ENCODE results near the gene DLST. TPM values are rescaled to one million over a fixed set of nuclear protein-coding genes. Genes with fewer than 3 reads are reported as not detected.
A peak's percentile ranks its signal among the peaks of the same experiment; 100 is the strongest.

Gene DLST
- total RNA-seq, 1 experiment from 2014 or later = 63.0 TPM

GRCh38 chr14:74859757-74860552 is 21.8 kb upstream of the DLST start:
- DNase-seq (ENCODE audit: extremely low read depth, low read depth) = no peak

- DNase-seq (ENCODE audit: extremely low read depth, low read depth) = peak; percentile 85
These were observed 20.6 kb upstream of the DLST start for GRCh38 chr14:74860899-74861733.

DNA sequence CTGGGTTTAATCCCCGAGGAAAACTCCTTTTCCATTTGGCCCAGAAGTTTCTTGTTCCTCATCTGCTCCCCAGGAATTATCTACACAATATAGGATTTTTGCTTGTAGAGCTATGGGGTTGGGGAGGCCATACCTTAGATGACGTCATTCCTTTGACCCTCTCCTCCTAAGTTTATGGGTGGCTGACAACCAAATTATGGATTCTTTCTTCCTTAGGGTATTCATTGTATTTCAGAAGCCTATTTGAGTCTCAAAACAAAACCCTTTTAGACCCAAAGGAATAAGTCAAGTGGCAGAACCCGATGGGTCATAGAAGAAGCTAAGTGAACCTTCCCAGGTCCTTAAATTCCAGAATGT is 20.0 kb upstream of the DLST start:
- no peak for DNase-seq (ENCODE audit: extremely low read depth, low read depth)

GRCh38 chr14:74863274-74863673 is 18.4 kb upstream of the DLST start:
- DNase-seq (ENCODE audit: extremely low read depth, low read depth) = no peak

- DNase-seq (ENCODE audit: extremely low read depth, low read depth) = no peak
These were observed 17.5 kb upstream of the DLST start for GRCh38 chr14:74864198-74864597.

- DNase-seq (ENCODE audit: extremely low read depth, low read depth) = no peak
These were observed 16.6 kb upstream of the DLST start for GRCh38 chr14:74865156-74865555.

DNA sequence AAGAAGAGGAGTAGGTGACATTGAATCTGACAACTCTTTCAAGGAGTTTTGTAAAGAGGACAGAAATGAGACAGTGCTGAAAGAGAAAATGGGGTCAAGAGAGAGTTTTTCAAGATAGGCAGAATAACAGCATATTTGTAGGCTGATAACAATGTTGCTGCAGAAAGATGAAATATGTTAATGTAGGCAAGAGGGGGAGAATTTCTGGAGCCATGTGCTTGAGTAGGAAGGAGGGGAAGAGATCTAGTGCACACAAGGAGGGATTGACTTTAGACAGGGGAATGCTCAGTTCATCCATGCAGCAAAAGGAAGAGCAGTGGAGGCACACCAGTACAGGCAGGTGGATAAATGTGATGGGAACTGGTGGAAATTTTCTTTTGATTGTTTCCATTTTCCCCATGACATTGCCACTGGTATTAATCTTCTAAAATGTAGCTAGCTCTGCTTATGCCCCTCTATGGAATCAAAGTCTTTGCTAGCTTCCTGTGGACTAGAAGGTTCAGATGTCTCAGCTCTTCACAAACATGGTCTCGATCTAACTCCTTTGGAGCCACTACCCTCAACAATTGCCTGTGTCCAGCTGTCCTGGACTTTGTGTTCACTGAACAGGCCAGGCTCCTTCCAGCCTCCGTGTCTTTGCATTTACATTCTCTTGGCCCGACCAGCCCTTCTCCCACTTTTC is 14.9 kb upstream of the DLST start:
- DNase-seq (ENCODE audit: extremely low read depth, low read depth) = no peak

- no peak for DNase-seq (ENCODE audit: extremely low read depth, low read depth)
These were observed 14.0 kb upstream of the DLST start for GRCh38 chr14:74867673-74868072.

GRCh38 chr14:74868739-74869138 is 13.0 kb upstream of the DLST start:
- no peak for DNase-seq (ENCODE audit: extremely low read depth, low read depth)

DNA sequence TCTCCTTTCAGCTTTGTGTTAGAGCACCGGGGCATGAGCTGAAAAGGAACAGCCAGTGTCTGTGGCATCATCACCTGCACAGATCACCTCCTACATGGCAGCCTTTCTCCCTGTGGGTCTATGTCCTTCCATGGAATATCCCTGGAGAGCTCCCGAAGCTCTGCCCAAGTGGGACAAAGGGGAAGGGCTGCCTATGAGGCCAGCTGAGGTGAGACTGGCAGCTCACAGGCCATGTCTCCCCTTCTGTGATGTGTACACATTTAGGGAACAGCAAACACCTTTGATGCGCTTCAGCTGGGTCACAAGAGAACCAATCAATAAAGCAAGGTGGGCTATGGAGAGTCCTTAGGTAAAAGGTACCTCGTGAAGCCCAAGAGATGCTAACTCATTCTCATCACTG is 9.9 kb upstream of the DLST start:
- DNase-seq (ENCODE audit: extremely low read depth, low read depth) = no peak

GRCh38 chr14:74875204-74875603 is 6.5 kb upstream of the DLST start:
- DNase-seq (ENCODE audit: extremely low read depth, low read depth) = no peak

DNA sequence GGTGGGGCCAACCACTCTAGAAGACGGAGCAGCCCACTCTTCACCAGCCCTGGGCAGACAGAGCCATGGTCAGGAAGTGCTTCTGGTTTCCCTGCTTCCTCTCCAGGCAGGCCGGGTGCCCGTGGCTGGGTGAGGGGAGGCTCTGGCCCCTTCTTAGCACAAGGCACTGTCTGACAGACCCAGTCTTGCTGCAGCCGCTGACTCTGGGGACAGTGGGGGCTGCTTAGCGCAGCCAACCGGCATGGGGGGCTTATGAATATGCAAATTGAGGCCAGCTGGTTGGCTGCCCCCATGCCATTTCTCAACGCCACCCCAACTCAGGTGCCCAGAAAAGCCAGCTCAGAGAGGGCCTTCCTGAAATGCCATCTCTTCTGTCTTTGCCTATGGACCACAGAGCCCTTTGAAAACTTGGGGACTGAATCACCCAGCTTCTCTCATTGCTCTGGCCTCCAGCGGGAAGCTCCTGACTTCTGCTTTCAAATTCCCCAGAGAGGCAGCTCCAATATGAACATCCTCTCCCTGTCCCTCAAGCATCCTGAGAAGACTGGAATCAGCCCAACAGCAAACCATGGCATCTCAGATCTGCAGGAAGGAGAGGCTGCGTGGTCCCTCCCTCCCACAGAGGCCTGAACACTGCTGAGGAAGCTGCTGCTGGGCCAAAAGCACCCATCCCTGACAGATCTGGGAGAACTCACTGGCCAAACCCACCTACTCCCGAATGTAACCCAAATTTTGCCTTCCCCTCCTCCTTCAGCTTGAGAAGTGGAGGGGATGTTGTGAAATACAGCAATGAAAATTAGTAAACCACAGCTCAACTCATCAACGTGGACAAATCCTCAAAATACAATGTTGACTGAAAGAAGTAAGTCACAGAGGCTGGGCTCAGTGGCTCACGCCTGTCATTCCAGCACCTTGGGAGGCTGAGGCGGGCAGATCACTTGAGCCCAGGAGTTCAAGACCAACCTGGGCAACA is 5.5 kb upstream of the DLST start, which contains the start of gene PROX2:
Gene PROX2 (minus strand): TSS at position 205 of the 973 bp plus-strand sequence. CDS start 12,311 bp downstream, outside the sequence.
- DNase-seq (ENCODE audit: extremely low read depth, low read depth) = no peak

DNA sequence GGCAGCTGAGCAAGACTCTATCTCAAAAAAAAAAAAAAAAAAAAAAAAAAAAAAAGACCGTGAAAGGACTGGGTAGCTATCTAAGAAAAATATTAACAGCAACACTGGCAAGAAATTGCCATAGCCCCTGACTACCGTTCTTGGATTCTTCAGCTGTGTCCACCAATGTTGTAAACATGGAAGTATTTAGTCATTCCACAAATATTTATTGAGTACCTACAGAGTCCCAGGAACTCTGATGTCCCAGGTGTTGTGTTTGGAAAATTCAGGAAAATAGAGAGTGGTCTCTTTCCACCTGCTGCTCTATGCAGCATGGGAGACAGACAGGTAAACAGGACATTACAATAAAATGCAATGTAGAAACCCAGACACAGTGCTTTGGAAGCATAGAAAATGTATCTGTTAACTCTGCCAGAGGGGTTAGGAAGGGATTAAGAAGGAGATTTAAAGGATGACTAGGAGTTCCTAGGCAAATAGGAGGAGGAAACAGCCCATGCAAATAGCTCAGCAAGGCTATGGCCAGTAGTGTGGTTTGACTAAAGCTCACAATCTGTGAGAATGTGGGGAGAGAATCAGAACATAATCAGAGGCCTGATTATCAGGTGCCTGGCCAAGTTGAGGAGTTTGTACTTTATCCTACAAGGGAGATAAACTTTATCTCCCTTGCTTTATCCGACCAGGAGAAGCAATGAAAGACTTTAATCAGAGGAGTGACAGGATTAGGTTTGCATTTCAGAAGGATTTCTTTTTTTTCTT is 2.1 kb upstream of the DLST start:
- DNase-seq (ENCODE audit: extremely low read depth, low read depth) = no peak

- DNase-seq (ENCODE audit: extremely low read depth, low read depth) = no peak
These were observed 596 bp downstream of the DLST start for GRCh38 chr14:74882103-74882920.

GRCh38 chr14:74886001-74886400 is 4.3 kb downstream of the DLST start:
- DNase-seq (ENCODE audit: extremely low read depth, low read depth) = no peak

- no peak for DNase-seq (ENCODE audit: extremely low read depth, low read depth)
These were observed 6.7 kb downstream of the DLST start for GRCh38 chr14:74888164-74889158.

DNA sequence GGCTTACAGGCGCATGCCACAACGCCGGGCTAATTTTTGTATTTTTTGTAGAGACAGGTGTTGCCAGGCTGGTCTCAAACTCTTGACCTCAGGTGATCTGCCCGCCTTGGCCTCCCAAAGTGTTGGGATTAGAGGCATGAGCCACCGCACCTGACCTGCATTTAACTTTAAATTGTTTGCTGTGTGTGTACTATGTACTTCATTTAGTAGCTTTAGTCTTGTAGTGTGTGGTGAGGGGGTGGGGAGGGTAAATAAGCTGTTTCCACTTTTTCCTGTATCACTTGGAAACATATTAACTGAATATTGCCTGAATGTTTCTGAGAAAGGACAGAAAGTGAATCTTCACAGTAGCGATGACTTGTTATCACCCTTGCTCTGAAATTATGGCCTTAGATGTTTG is 8.5 kb downstream of the DLST start:
- no peak for DNase-seq (ENCODE audit: extremely low read depth, low read depth)
